ENCODE measurements around the gene TOMT.
A peak's percentile ranks its signal among the peaks of the same experiment; 100 is the strongest.

The TOMT gene

GRCh38 chr11:72085621-72086351 is 19.9 kb upstream of the TOMT start (continued):
- no peak for TF ChIP-seq CREB5 (CRISPR knock-in tag; IDR thresholded peaks at IDR 0.05; ENCODE audit: low read depth)

- no peak for TF ChIP-seq ESRRG (CRISPR knock-in tag; IDR thresholded peaks at IDR 0.05)
- TF ChIP-seq CSDC2 (CRISPR knock-in tag; IDR thresholded peaks at IDR 0.05), result no peak
- no peak for TF ChIP-seq TOX (CRISPR knock-in tag; IDR thresholded peaks at IDR 0.05; ENCODE audit: borderline replicate concordance)
- TF ChIP-seq ARNTL (CRISPR knock-in tag; IDR thresholded peaks at IDR 0.05; ENCODE audit: borderline replicate concordance, low read depth), result no peak
- no peak for TF ChIP-seq CREB5 (CRISPR knock-in tag; IDR thresholded peaks at IDR 0.05; ENCODE audit: low read depth)
- TF ChIP-seq PPARA (CRISPR knock-in tag; IDR thresholded peaks at IDR 0.05; ENCODE audit: borderline replicate concordance), result no peak
- no peak for TF ChIP-seq SNAI2 (CRISPR knock-in tag; IDR thresholded peaks at IDR 0.05)
- no peak for TF ChIP-seq TCF4 (CRISPR knock-in tag; IDR thresholded peaks at IDR 0.05; ENCODE audit: borderline replicate concordance)
- no peak for TF ChIP-seq ZNF70 (CRISPR knock-in tag; IDR thresholded peaks at IDR 0.05)
- no peak for TF ChIP-seq PATZ1 (CRISPR knock-in tag; IDR thresholded peaks at IDR 0.05; ENCODE audit: borderline replicate concordance)
- TF ChIP-seq ZFP30 (CRISPR knock-in tag; IDR thresholded peaks at IDR 0.05), result no peak
- TF ChIP-seq ZC3H10 (CRISPR knock-in tag; IDR thresholded peaks at IDR 0.05), result no peak
- TF ChIP-seq CSRNP3 (CRISPR knock-in tag; IDR thresholded peaks at IDR 0.05), result no peak
- ATAC-seq, result no peak
Observed at GRCh38 chr11:72088076-72088808, 17.5 kb upstream of the TOMT start.

GRCh38 chr11:72091292-72091691 is 14.4 kb upstream of the TOMT start:
- TF ChIP-seq ARNTL (CRISPR knock-in tag; IDR thresholded peaks at IDR 0.05; ENCODE audit: borderline replicate concordance, low read depth) (no peak), CREB5 (CRISPR knock-in tag; IDR thresholded peaks at IDR 0.05; ENCODE audit: low read depth) (no peak), PATZ1 (CRISPR knock-in tag; IDR thresholded peaks at IDR 0.05; ENCODE audit: borderline replicate concordance) (no peak), ZC3H10 (CRISPR knock-in tag; IDR thresholded peaks at IDR 0.05) (no peak), ZNF8 (CRISPR knock-in tag; IDR thresholded peaks at IDR 0.05) (no peak), ESRRG (CRISPR knock-in tag; IDR thresholded peaks at IDR 0.05) (no peak), TSHZ2 (CRISPR knock-in tag; IDR thresholded peaks at IDR 0.05) (no peak), ZNF70 (CRISPR knock-in tag; IDR thresholded peaks at IDR 0.05) (no peak), TOX (CRISPR knock-in tag; IDR thresholded peaks at IDR 0.05; ENCODE audit: borderline replicate concordance) (no peak), ZFP30 (CRISPR knock-in tag; IDR thresholded peaks at IDR 0.05) (no peak), ZNF565 (CRISPR knock-in tag; conservative IDR thresholded peaks at IDR 0.05; ENCODE audit: low read depth) (no peak), CSRNP3 (CRISPR knock-in tag; IDR thresholded peaks at IDR 0.05) (no peak), ISL1 (CRISPR knock-in tag; IDR thresholded peaks at IDR 0.05) (no peak), OSR1 (CRISPR knock-in tag; IDR thresholded peaks at IDR 0.05) (no peak), TCF4 (CRISPR knock-in tag; IDR thresholded peaks at IDR 0.05; ENCODE audit: borderline replicate concordance) (no peak), BACH2 (CRISPR knock-in tag; IDR thresholded peaks at IDR 0.05; ENCODE audit: borderline replicate concordance) (no peak)
- peak; percentile 93 for ATAC-seq

Data from SK-N-SH treated with all-trans-retinoic acid at 6 μM for 48 hours (cell line).